Eye (tissue), 1 donor: ENCODE measurements around the gene SERGEF.

ENCODE experiments used
- DNase-seq: peaks from one replicate; pipeline ENCODE4 v3.0.0-alpha.2; 2015

Gene SERGEF

GRCh38 chr11:17766073-17766359 lies 246.8 kb downstream of the SERGEF start:
- no peak for DNase-seq

- DNase-seq, result peak; percentile 75
These were observed 247.3 kb downstream of the SERGEF start for GRCh38 chr11:17765356-17766072.

GRCh38 chr11:17764446-17765218 lies 248.2 kb downstream of the SERGEF start:
- DNase-seq, result peak; percentile 91

- DNase-seq, result no peak
These were observed 249.1 kb downstream of the SERGEF start for GRCh38 chr11:17763703-17764102.

GRCh38 chr11:17763244-17763643 lies 249.6 kb downstream of the SERGEF start:
- DNase-seq, result no peak

GRCh38 chr11:17762309-17762974 lies 250.4 kb downstream of the SERGEF start:
- no peak for DNase-seq

GRCh38 chr11:17760102-17761029 lies 252.5 kb downstream of the SERGEF start:
- DNase-seq, result peak; percentile 59

GRCh38 chr11:17755891-17756290 lies 257.0 kb downstream of the SERGEF start:
- DNase-seq, result no peak

- DNase-seq, result no peak
These were observed 259.2 kb downstream of the SERGEF start for GRCh38 chr11:17753641-17754040.

- DNase-seq, result no peak
These were observed 259.7 kb downstream of the SERGEF start for GRCh38 chr11:17753153-17753552.

- no peak for DNase-seq
These were observed 260.7 kb downstream of the SERGEF start for GRCh38 chr11:17752144-17752543.

- DNase-seq, result no peak
These were observed 261.3 kb downstream of the SERGEF start for GRCh38 chr11:17751558-17751957.

GRCh38 chr11:17750801-17751165 lies 262.1 kb downstream of the SERGEF start:
- DNase-seq, result no peak

GRCh38 chr11:17750013-17750800 lies 262.6 kb downstream of the SERGEF start:
- no peak for DNase-seq

GRCh38 chr11:17748761-17749721 lies 263.8 kb downstream of the SERGEF start:
- no peak for DNase-seq

GRCh38 chr11:17748044-17748443 lies 264.8 kb downstream of the SERGEF start:
- DNase-seq, result no peak

- DNase-seq, result no peak
These were observed 265.5 kb downstream of the SERGEF start for GRCh38 chr11:17747131-17747955.

- no peak for DNase-seq
These were observed 266.8 kb downstream of the SERGEF start for GRCh38 chr11:17746096-17746495.

- DNase-seq, result no peak
These were observed 267.6 kb downstream of the SERGEF start for GRCh38 chr11:17745023-17745772.
